Tibial nerve (tissue), 4 donors: ENCODE measurements around the gene NTM. TPM values are rescaled to one million over a fixed set of nuclear protein-coding genes. Genes with fewer than 3 reads are reported as not detected.

Experiments
- DNase-seq, 2 donors: peaks; one replicate each; pipeline ENCODE4 v3.0.0-alpha.2; 2019; ENCODE audit warnings: low spot score in 2 of 2
- H3K27ac ChIP-seq, 4 donors: fragments of 200-600 bp; sonication (generic) in 3 of 4; one replicate each; pipeline ENCODE4 v1.5.1; 2017 to 2019; ENCODE audit warnings: mild to moderate bottlenecking in 1 of 4
- H3K27me3 ChIP-seq, 2 donors: fragments of 200-600 bp; sonication (generic) in 1 of 2; one replicate each; pipeline versions ENCODE4 v1.5.1 to v1.6.0; 2017 to 2019
- H3K36me3 ChIP-seq, 3 donors: fragments of 200-600 bp; sonication (generic); one replicate each; pipeline ENCODE4 v1.5.1; 2018 to 2019
- H3K4me1 ChIP-seq, 4 donors: fragments of 200-600 bp; sonication (generic) in 3 of 4; one replicate each; pipeline ENCODE4 v1.5.1; 2017 to 2019
- H3K4me3 ChIP-seq, 4 donors: fragments of 200-600 bp; sonication (generic) in 3 of 4; one replicate each; pipeline ENCODE4 v1.5.1; 2017 to 2019; ENCODE audit warnings: mild to moderate bottlenecking in 1 of 4, moderate library complexity in 1 of 4
- H3K9me3 ChIP-seq, 4 donors: fragments of 200-600 bp; sonication (generic) in 3 of 4; one replicate each; pipeline ENCODE4 v1.5.1; 2017 to 2019
- EP300 ChIP-seq, 2 donors: sonication (generic); formaldehyde crosslinking; IDR thresholded peaks; one replicate each; pipeline ENCODE4 v1.6.1; 2017; ENCODE audit warnings: antibody characterized with exemption in 2 of 2, mild to moderate bottlenecking in 1 of 2
- POLR2A ChIP-seq, 2 donors: fragments of 450-650 bp; IDR thresholded peaks; one replicate each; pipeline ENCODE4 v1.6.1; 2017; ENCODE audit warnings: antibody characterized with exemption in 2 of 2, mild to moderate bottlenecking in 2 of 2, moderate library complexity in 2 of 2
- WGBS, 2 donors: methylation state at CpG; one replicate each; pipeline ENCODE4 v1.1.5; 2018; 5-methylcytosine and 5-hydroxymethylcytosine counted together
- total RNA-seq, 4 donors: library from RNA; depleted of rRNA; stranded (reverse); fragments of >200 nt; gene quantifications; one replicate each; pipeline ENCODE4 v1.1.0, GENCODE V29; 2016
- TF ChIP-seq, protein P1 (sequence below), 5 experiments: fragments of 200-600 bp in 3 of 5; fragments of 450-650 bp in 2 of 5; sonication (generic) in 3 of 5; IDR thresholded peaks; one replicate each; pipeline ENCODE4 v1.5.1; 2016 to 2019; ENCODE audit warnings: antibody characterized with exemption in 5 of 5, mild to moderate bottlenecking in 3 of 5, moderate library complexity in 2 of 5

Gene NTM
- total RNA-seq, 4 donors from 2014 or later: 3.7 to 11.4 (median 10.8) TPM

DNA sequence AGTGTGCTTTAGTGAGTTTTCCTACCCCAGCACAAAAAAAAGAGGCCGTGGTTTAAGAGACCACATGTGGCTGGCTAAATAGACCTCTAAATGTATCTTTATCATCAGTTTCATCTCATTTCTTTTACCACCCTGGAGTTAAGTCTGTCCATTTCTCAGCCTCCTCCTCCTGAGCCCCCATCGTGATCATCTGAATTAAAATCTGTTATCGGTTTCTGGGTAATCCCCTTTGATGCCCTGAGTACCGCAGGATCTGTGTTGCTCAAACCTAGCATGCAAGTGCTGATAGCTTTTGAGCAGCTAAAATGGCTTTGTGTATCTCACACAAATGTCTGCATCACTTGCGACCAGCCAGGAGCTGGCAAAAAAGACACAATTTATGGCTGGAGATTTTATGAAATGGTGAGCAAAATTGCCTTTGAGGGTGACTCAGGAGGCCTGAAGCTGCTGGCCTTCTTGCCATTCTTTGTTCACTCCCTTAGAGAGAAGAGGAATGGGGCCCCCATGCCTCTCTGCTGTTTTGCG lies 236.5 kb downstream of the NTM start:
- Histone ChIP-seq H3K4me3 (no peak overlapping the region), H3K27ac (no peak overlapping the region), H3K4me1 (no peaks in the 10 kb centered on the region), H3K36me3 (no peaks in the 10 kb centered on the region), H3K27me3 (no peaks in the 10 kb centered on the region), H3K9me3 (no peaks in the 10 kb centered on the region)
- DNase-seq: no peak
- TF ChIP-seq EP300 (IDR thresholded peaks at IDR 0.05) (no peak), POLR2A (IDR thresholded peaks at IDR 0.05) (no peak)
- TF ChIP-seq, protein P1, sequence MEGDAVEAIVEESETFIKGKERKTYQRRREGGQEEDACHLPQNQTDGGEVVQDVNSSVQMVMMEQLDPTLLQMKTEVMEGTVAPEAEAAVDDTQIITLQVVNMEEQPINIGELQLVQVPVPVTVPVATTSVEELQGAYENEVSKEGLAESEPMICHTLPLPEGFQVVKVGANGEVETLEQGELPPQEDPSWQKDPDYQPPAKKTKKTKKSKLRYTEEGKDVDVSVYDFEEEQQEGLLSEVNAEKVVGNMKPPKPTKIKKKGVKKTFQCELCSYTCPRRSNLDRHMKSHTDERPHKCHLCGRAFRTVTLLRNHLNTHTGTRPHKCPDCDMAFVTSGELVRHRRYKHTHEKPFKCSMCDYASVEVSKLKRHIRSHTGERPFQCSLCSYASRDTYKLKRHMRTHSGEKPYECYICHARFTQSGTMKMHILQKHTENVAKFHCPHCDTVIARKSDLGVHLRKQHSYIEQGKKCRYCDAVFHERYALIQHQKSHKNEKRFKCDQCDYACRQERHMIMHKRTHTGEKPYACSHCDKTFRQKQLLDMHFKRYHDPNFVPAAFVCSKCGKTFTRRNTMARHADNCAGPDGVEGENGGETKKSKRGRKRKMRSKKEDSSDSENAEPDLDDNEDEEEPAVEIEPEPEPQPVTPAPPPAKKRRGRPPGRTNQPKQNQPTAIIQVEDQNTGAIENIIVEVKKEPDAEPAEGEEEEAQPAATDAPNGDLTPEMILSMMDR (IDR thresholded peaks at IDR 0.05): no peak
- 79% methylated on average over 6 of the region's 6 CpGs for WGBS, 2 donors

DNA sequence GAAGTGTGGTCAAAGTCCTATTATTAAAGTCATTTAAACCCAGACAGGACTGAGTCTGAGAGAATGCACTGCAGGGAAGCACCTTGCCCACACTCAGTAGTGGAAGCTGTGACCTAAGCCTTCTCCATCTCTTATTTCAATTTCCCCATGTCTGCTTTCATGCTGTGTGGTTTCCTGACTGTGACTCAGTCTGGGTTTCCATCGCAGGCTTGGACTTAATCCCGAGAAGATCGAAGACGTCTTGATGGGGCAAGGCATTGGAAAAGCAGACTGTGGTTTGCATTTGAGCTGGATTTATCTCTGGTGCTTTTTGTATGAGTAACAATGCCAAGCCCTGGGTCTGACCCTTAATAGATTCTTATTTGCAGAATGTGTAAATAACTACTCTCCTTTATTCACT lies 238.9 kb downstream of the NTM start:
- no peaks in the 10 kb centered on the region for H3K36me3 ChIP-seq
- H3K9me3 ChIP-seq: no peaks in the 10 kb centered on the region
- TF ChIP-seq EP300 (IDR thresholded peaks at IDR 0.05): no peak
- TF ChIP-seq POLR2A (IDR thresholded peaks at IDR 0.05): no peak
- TF ChIP-seq, protein P1 (IDR thresholded peaks at IDR 0.05): no peak
- H3K27ac ChIP-seq: no peak overlapping the region
- H3K4me3 ChIP-seq: no peak overlapping the region
- DNase-seq: no peak
- H3K4me1 ChIP-seq: no peaks in the 10 kb centered on the region
- H3K27me3 ChIP-seq: no peaks in the 10 kb centered on the region
- 63 to 71% methylated on average over 4 of the region's 4 CpGs for WGBS, 2 donors

DNA sequence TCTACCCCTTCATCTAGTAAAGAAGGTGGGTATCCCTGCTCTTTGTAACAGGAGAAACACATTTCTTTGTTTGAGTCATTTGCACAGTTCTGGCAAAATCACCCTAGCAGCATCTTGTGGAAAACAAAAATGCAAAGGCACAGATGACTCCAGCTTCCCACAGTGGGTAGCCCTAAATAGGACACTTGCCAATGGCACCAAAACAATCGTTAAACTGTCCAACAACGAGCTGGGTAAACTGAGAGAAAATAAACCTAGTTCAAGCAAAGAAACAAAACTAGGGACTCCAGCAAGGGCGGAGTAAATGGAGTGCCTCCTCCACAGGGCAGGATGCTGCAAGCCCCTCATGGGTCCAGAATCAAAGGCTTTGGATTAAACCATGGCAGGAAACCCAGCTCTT lies 239.5 kb downstream of the NTM start:
- no peak for DNase-seq
- WGBS, 2 donors: 62 to 66% methylated on average over 3 of the region's 3 CpGs
- TF ChIP-seq POLR2A (IDR thresholded peaks at IDR 0.05): no peak
- no peak for TF ChIP-seq EP300 (IDR thresholded peaks at IDR 0.05)
- TF ChIP-seq, protein P1 (IDR thresholded peaks at IDR 0.05): no peak

DNA sequence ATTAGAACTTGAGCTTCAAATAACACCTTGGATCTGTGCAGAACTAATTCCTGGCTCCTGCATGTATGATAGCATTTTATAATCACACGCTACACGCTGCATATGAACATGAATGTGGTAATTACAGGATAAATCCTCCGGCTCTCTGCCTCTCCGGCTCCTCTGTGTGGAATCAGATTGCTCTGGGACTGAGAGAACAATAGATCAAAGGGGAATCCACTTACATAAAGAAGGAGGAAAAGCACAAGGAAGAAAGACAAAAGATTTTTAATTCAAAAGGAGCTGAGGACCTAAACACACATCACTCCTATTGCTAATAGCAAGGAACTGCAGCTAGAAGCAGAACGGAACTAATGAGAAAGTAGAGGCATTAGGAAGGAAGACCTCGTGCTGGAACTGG lies 240.9 kb downstream of the NTM start:
- DNase-seq: no peak
- no peaks in the 10 kb centered on the region for H3K4me1 ChIP-seq
- no peaks in the 10 kb centered on the region for H3K27me3 ChIP-seq
- H3K4me3 ChIP-seq: no peak overlapping the region
- no peaks in the 10 kb centered on the region for H3K9me3 ChIP-seq
- no peak for TF ChIP-seq POLR2A (IDR thresholded peaks at IDR 0.05)
- TF ChIP-seq, protein P1 (IDR thresholded peaks at IDR 0.05): no peak
- TF ChIP-seq EP300 (IDR thresholded peaks at IDR 0.05): no peak
- no peaks in the 10 kb centered on the region for H3K36me3 ChIP-seq
- no peak overlapping the region for H3K27ac ChIP-seq
- WGBS, 2 donors: 79 to 86% methylated on average over 6 of the region's 6 CpGs

More for the DNA sequence above, 239.5 kb downstream of the NTM start:
- H3K27ac ChIP-seq: no peak overlapping the region
- no peaks in the 10 kb centered on the region for H3K4me1 ChIP-seq
- no peaks in the 10 kb centered on the region for H3K9me3 ChIP-seq
- H3K27me3 ChIP-seq: no peaks in the 10 kb centered on the region
- H3K4me3 ChIP-seq: no peak overlapping the region
- no peaks in the 10 kb centered on the region for H3K36me3 ChIP-seq

DNA sequence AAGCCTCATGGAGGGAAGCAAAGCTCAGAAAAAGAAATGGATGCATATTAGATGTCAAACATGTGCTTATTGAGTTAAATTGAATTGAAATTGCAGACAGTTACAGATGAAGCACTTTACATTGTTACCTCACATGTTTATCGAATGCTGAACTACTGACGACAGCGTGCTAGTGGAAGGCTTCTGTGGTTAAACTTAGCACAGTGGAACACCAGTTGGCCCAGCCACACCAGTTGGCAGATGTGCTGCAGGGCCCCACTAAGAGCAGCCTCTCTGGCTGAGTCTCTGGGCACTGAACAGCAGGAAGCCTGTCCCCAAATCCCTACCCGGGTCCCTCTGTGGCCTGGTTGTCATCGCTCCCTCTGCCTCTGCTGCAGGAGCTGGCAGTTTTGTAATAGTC lies 242.1 kb downstream of the NTM start:
- no peaks in the 10 kb centered on the region for H3K9me3 ChIP-seq
- no peaks in the 10 kb centered on the region for H3K27me3 ChIP-seq
- no peaks in the 10 kb centered on the region for H3K4me1 ChIP-seq
- TF ChIP-seq, protein P1 (IDR thresholded peaks at IDR 0.05): no peak
- no peak for TF ChIP-seq EP300 (IDR thresholded peaks at IDR 0.05)
- TF ChIP-seq POLR2A (IDR thresholded peaks at IDR 0.05): no peak
- no peak for DNase-seq
- 84 to 99% methylated on average over 3 to 5 of the region's 5 CpGs for WGBS, 2 donors
- H3K27ac ChIP-seq: no peak overlapping the region
- H3K4me3 ChIP-seq: no peak overlapping the region
- no peaks in the 10 kb centered on the region for H3K36me3 ChIP-seq
